Measurements from ENCODE around the gene FAM171A1. TPM values are rescaled to one million over a fixed set of nuclear protein-coding genes. Genes with fewer than 3 reads are reported as not detected.

FAM171A1 gene
- total RNA-seq, 4 donors from 2014 or later: 7.4 to 40.4 (median 21.6) TPM

DNA sequence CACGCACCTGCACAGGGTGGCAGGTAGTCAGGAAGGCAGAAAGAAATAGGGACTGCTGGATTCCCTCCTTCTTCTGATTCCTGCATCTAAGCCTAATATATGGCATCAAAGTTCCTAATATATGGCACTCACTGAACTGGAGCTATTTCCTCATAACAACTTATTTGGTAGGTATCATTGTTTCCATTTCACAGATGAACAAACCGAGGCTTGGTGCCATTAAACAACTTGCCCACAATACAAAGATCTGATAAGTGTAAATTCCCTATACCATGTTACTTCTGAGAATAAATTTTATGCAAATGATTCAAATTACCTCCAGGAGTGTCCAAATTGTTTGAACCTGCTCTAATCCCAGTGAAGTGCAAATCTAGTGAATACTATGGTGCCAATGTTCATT, 2.1 kb upstream of the FAM171A1 start:
- no peaks in the 10 kb centered on the region for H3K27me3 ChIP-seq
- no peaks in the 10 kb centered on the region for H3K9me3 ChIP-seq
- TF ChIP-seq, protein P1, sequence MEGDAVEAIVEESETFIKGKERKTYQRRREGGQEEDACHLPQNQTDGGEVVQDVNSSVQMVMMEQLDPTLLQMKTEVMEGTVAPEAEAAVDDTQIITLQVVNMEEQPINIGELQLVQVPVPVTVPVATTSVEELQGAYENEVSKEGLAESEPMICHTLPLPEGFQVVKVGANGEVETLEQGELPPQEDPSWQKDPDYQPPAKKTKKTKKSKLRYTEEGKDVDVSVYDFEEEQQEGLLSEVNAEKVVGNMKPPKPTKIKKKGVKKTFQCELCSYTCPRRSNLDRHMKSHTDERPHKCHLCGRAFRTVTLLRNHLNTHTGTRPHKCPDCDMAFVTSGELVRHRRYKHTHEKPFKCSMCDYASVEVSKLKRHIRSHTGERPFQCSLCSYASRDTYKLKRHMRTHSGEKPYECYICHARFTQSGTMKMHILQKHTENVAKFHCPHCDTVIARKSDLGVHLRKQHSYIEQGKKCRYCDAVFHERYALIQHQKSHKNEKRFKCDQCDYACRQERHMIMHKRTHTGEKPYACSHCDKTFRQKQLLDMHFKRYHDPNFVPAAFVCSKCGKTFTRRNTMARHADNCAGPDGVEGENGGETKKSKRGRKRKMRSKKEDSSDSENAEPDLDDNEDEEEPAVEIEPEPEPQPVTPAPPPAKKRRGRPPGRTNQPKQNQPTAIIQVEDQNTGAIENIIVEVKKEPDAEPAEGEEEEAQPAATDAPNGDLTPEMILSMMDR (IDR thresholded peaks at IDR 0.05): no peak
- TF ChIP-seq POLR2A (IDR thresholded peaks at IDR 0.05): no peak
- H3K36me3 ChIP-seq: no peaks in the 10 kb centered on the region
- no peak for DNase-seq
- intact Hi-C loops (cut with DNase I; ENCODE audit: low total_unique reads): loop anchor here (5.0 kb wide), 1 partner anchor 161 kb away; no protein-coding TSS in a partner anchor
- H3K4me3 ChIP-seq: no peak overlapping the region
- peak overlapping the region in 1 of 2 donors; percentile 48 for H3K27ac ChIP-seq
- H3K4me1 ChIP-seq: no peaks in the 10 kb centered on the region

GRCh38 chr10:15370212-15370855, 755 bp downstream of the FAM171A1 start:
- intact Hi-C loops (cut with DNase I; ENCODE audit: low total_unique reads): loop anchor here (5.0 kb wide), 1 partner anchor 158 kb away; no protein-coding TSS in a partner anchor

GRCh38 chr10:15369256-15370211, 1.6 kb downstream of the FAM171A1 start:
- TF ChIP-seq POLR2A (IDR thresholded peaks at IDR 0.05): no peak
- TF ChIP-seq, protein P1 (IDR thresholded peaks at IDR 0.05): no peak
- H3K27ac ChIP-seq: peak overlapping the region; percentile 64 to 72
- peak overlapping the region; percentile 41 to 82 for H3K4me3 ChIP-seq
- H3K36me3 ChIP-seq: no peaks in the 10 kb centered on the region
- intact Hi-C loops (cut with DNase I; ENCODE audit: low total_unique reads): loop anchor here (5.0 kb wide), 1 partner anchor 157 kb away; no protein-coding TSS in a partner anchor
- H3K9me3 ChIP-seq: no peaks in the 10 kb centered on the region
- H3K27me3 ChIP-seq: no peaks in the 10 kb centered on the region
- DNase-seq: peak in 1 of 2 donors; percentile 17
- H3K4me1 ChIP-seq: no peaks in the 10 kb centered on the region

More at GRCh38 chr10:15370212-15370855, 755 bp downstream of the FAM171A1 start:
- Histone ChIP-seq H3K4me3 (peak overlapping the region; percentile 41 to 82), H3K36me3 (no peaks in the 10 kb centered on the region), H3K27ac (peak overlapping the region; percentile 64 to 72), H3K9me3 (no peaks in the 10 kb centered on the region), H3K4me1 (no peaks in the 10 kb centered on the region), H3K27me3 (no peaks in the 10 kb centered on the region)
- TF ChIP-seq, protein P1 (IDR thresholded peaks at IDR 0.05): no peak
- peak in 1 of 2 donors; percentile 2 for TF ChIP-seq POLR2A (IDR thresholded peaks at IDR 0.05)
- peak in 1 of 2 donors; percentile 27 for DNase-seq

DNA sequence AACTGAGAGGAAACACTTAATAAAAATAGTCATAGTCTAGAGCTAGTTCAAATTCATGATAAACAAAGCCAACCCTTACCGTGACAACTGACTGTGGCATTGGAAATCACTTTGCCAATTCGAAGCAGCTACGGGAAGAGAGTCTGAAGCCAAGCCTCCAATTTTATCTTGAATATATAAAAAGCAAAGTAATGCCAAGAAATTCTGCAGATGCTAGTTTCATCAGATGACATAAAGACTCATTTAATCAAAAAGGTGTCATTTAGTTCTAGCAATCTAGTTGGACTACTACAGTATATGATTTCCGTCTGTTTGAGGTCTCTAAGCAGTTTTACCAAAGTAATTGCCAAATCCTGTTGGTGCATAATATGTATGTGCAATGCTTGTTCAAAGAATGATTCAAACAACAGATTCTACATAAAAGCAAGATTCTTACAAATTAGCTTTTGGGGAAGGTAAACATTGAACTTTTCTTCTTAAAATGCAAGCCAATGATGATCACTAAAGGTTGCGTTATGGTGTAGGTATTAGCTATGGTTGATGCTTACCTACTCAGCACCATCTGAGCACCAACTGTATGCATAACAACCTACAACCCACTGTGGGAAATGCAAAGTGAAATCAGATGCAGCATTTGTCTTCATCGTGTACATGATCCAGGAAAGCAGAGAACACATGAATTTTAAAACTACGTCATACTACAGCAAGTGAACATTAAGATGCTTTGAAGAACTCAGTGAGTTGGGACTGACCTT, 2.8 kb downstream of the FAM171A1 start:
- intact Hi-C loops (cut with DNase I; ENCODE audit: low total_unique reads): no loop called here
- H3K27me3 ChIP-seq: no peaks in the 10 kb centered on the region
- H3K4me3 ChIP-seq: no peak overlapping the region
- no peaks in the 10 kb centered on the region for H3K4me1 ChIP-seq
- H3K27ac ChIP-seq: no peak overlapping the region
- TF ChIP-seq, protein P1 (IDR thresholded peaks at IDR 0.05): no peak
- no peak for TF ChIP-seq POLR2A (IDR thresholded peaks at IDR 0.05)
- H3K36me3 ChIP-seq: no peaks in the 10 kb centered on the region
- H3K9me3 ChIP-seq: no peaks in the 10 kb centered on the region
- no peak for DNase-seq

Measured in uterus (tissue), 4 donors.